NB4 (cell line): ENCODE results near the gene CTTN.

Experiments used
- DNase-seq: peaks from one replicate; pipeline ENCODE4 v3.0.0; 2010; ENCODE audit warnings: low read depth
- H3K4me3 ChIP-seq: one replicate; pipeline ENCODE4 v1.5.1; 2011; ENCODE audit warnings: mild to moderate bottlenecking, low read depth, low read length, moderate library complexity
- MYC ChIP-seq: IDR thresholded peaks from 2 replicates; pipeline ENCODE4 v1.6.1; 2011; ENCODE audit warnings: low read depth, low read length
- POLR2A ChIP-seq: IDR thresholded peaks from 2 replicates; pipeline ENCODE4 v1.6.1; 2011; ENCODE audit warnings: mild to moderate bottlenecking; ENCODE audit not compliant: insufficient read length; ENCODE audit errors: extremely low read depth
- TF ChIP-seq, protein P1 (sequence below): IDR thresholded peaks from one replicate; pipeline ENCODE4 v1.5.1; 2012; ENCODE audit warnings: low read depth, low read length
- TF ChIP-seq, protein P2 (sequence below): IDR thresholded peaks from 2 replicates; pipeline ENCODE4 v1.6.1; 2011; ENCODE audit warnings: low read depth, low read length

CTTN gene

DNA sequence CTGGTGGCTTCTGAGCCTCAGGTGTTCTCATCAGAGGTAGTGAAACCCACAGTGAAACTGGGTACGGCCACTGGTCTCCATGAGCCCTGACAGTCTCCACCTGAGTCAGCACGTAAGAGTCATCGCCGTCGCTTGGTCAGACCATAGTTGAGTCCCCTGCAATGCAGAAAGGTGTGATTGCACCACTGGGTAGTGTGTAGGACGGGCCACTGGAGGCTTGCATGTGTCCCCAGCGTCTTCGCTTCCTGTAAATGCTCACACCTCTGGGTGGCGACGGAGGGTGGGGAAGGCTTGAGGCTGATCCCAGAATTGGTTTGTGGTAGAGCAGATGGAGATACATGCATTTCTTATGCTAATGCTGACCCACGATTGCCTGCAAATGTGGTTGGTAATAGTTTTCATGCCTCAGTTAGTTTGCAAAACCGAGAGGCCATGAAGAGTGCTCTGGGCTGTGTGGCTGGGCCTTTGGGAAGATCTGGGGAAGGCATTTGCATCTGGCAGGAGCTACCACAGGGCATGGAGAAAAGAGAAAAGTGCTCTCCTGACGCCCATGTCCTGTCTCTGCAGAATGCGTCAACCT is 26.5 kb downstream of the CTTN start:
- TF ChIP-seq, protein P1, sequence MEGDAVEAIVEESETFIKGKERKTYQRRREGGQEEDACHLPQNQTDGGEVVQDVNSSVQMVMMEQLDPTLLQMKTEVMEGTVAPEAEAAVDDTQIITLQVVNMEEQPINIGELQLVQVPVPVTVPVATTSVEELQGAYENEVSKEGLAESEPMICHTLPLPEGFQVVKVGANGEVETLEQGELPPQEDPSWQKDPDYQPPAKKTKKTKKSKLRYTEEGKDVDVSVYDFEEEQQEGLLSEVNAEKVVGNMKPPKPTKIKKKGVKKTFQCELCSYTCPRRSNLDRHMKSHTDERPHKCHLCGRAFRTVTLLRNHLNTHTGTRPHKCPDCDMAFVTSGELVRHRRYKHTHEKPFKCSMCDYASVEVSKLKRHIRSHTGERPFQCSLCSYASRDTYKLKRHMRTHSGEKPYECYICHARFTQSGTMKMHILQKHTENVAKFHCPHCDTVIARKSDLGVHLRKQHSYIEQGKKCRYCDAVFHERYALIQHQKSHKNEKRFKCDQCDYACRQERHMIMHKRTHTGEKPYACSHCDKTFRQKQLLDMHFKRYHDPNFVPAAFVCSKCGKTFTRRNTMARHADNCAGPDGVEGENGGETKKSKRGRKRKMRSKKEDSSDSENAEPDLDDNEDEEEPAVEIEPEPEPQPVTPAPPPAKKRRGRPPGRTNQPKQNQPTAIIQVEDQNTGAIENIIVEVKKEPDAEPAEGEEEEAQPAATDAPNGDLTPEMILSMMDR = no peak
- TF ChIP-seq POLR2A = no peak
- TF ChIP-seq, protein P2, sequence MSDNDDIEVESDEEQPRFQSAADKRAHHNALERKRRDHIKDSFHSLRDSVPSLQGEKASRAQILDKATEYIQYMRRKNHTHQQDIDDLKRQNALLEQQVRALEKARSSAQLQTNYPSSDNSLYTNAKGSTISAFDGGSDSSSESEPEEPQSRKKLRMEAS = no peak
- TF ChIP-seq MYC = no peak
- no peak overlapping the region for H3K4me3 ChIP-seq
- peak; percentile 78 for DNase-seq

DNA sequence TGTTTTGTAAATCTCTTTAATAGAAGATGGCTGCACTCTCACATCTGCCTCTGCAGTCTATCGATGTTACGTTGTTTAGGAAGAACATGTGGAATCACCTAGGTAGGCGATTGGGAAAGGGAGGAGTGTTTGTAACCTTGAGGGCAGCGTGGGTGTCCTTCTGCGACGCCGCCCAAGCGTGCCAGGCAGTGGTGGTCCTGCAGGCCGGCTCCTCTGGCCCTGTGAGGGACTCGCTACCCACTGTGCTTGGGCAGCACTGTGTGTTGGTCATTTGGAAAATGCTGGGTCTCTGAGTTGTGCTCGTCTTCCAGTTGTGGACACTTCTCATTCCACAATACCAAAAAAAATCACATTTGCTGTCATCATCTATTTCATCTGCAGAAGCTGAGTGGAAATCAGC is 29.1 kb downstream of the CTTN start:
- no peak for TF ChIP-seq MYC
- TF ChIP-seq, protein P2 = no peak
- TF ChIP-seq, protein P1 = no peak
- no peak for TF ChIP-seq POLR2A
- no peak for DNase-seq
- H3K4me3 ChIP-seq = no peak overlapping the region

DNA sequence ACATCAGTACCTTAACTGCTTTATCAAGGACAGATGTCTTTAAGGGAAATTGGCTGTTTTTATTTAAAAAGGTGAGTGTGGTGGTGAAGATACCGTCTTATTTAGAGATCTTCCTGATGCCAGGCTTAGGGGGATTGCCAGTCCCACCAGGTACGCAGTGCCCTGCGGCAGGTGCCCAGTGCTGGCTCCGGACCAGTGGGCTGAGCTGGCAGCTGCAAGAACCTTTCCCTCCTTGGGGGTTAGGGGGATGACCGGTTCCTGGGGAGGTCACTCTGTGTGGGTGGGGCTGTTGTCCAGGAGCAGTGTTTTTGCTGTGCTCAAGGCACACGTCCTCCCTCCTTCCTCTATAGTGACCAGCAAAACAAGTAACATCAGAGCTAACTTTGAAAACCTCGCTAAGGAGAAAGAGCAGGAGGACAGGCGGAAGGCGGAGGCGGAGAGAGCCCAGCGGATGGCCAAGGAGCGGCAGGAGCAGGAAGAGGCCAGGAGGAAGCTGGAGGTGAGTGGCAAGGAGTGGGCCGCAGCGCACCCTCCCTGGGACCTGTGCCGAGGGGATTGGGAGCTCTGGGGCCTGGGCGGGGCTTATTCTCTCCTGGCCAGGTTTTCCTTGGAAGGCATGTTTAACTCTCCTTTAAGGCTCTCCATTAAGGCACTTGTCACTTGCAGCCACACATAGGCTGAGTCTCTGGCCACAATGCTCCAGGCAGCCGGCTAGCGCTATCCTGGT is 30.5 kb downstream of the CTTN start:
- no peak for DNase-seq
- no peak overlapping the region for H3K4me3 ChIP-seq
- TF ChIP-seq MYC (no peak), POLR2A (no peak)

DNA sequence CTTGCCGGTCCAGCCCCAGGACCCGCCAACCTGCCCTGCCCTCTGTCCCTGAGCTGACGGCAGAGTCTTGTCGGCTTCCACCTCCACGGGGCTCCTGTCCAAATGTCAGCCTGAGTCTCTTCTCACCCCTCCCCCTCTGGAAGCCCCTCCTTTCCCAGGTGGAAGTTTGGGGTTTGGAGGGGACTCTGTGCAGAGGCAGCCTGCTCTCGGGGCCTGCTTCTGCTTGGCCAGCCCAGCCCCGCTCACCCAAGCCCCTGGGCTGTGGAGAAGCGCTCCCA is 31.0 kb downstream of the CTTN start:
- DNase-seq = no peak
- H3K4me3 ChIP-seq = no peak overlapping the region
- no peak for TF ChIP-seq POLR2A
- TF ChIP-seq, protein P1 = no peak
- TF ChIP-seq, protein P2 = no peak
- no peak for TF ChIP-seq MYC

DNA sequence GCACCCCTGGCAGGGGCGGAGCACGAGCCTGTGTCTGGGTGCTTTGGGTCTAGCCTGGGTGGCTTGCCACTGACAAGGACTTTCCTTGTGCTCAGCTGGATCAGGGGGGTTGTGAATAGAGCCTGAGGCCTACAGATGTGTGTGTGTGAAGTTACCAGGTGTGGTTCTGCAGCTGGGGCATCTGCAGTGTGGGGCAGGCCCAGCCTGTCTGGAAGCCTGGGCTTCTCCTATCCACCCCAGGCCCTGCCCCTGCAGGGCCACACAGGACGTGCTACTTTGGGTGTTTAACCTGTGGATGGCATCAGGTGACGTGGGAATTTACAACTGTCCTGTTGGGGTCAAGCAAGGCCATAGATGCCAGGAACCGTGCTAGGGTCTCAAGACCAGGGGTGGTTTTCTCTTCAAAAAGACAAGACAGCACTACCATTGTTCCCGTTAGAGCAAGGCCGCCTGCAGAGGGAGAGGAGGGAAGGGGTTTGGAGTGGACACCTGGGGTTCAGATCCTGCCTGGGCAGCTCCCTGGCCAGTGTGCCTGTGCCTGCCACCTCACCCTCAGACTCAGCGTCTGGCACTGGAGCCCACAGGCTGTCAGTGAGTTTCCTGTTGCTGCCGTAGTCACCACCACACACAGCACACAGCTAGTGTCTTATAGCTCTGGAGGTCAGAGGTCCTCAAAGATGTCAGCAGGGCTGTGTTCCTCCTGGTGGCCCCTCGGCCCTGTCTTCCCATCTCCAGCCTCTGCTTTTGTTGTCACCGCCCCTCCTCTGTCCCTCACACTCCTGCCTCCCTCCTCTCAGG is 31.6 kb downstream of the CTTN start:
- H3K4me3 ChIP-seq = no peak overlapping the region
- DNase-seq = no peak
- TF ChIP-seq, protein P2 = no peak
- TF ChIP-seq POLR2A = no peak
- TF ChIP-seq, protein P1 = no peak
- no peak for TF ChIP-seq MYC
